ENCODE data around the gene ALOX5.

The ALOX5 gene

GRCh38 chr10:45425621-45426563 is 51.9 kb downstream of the ALOX5 start:
- no peak for DNase-seq

- DNase-seq: no peak
Measured at GRCh38 chr10:45427262-45427969, 53.4 kb downstream of the ALOX5 start.

- no peak for DNase-seq
Measured at GRCh38 chr10:45427970-45428366, 54.0 kb downstream of the ALOX5 start.

- no peak for DNase-seq
Measured at GRCh38 chr10:45428611-45429510, 54.8 kb downstream of the ALOX5 start.

- no peak for DNase-seq
Measured at GRCh38 chr10:45429790-45430189, 55.8 kb downstream of the ALOX5 start.

GRCh38 chr10:45432113-45432512 is 58.1 kb downstream of the ALOX5 start:
- no peak for DNase-seq

- DNase-seq: no peak
Measured at GRCh38 chr10:45432700-45433472, 58.9 kb downstream of the ALOX5 start.

- no peak for DNase-seq
Measured at GRCh38 chr10:45433716-45434469, 59.9 kb downstream of the ALOX5 start.

- no peak for DNase-seq
Measured at GRCh38 chr10:45437587-45438465, 63.8 kb downstream of the ALOX5 start.

GRCh38 chr10:45438466-45439090 is 64.6 kb downstream of the ALOX5 start:
- DNase-seq: no peak

GRCh38 chr10:45439365-45439764 is 65.3 kb downstream of the ALOX5 start:
- DNase-seq: no peak

GRCh38 chr10:45439873-45440272 is 65.9 kb downstream of the ALOX5 start:
- no peak for DNase-seq

- no peak for DNase-seq
Measured at GRCh38 chr10:45440511-45441062, 66.6 kb downstream of the ALOX5 start.

- no peak for DNase-seq
Measured at GRCh38 chr10:45441239-45442190, 67.5 kb downstream of the ALOX5 start.

GRCh38 chr10:45442251-45442650 is 68.2 kb downstream of the ALOX5 start:
- no peak for DNase-seq

- no peak for DNase-seq
Measured at GRCh38 chr10:45442662-45443061, 68.6 kb downstream of the ALOX5 start.

GRCh38 chr10:45443101-45444009 is 69.3 kb downstream of the ALOX5 start:
- DNase-seq: no peak
